HG03460 (cell line): ENCODE data around the gene HMG20B.

Experiments
- ATAC-seq: cut with Tn5 transposase; IDR thresholded peaks from one replicate; pipeline ENCODE4 v1.9.1; 2021; ENCODE audit not compliant: unreplicated experiment

The HMG20B gene

DNA sequence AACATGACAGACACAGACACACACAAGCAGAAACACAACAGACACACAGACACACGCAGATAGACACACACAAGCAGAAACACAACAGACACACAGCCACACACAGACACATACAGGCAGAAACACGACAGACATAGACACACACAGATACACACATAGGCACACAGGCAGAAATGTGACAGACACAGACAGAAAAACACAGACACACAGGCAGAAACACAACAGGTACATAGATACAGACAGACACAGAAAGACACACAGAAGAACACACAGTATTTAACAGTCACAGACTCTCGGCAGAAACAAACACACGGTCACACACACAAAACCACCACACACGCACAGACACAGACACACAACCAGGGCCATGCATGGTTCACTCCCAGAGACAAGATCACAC lies 33.0 kb downstream of the HMG20B start:
- no peak for ATAC-seq

DNA sequence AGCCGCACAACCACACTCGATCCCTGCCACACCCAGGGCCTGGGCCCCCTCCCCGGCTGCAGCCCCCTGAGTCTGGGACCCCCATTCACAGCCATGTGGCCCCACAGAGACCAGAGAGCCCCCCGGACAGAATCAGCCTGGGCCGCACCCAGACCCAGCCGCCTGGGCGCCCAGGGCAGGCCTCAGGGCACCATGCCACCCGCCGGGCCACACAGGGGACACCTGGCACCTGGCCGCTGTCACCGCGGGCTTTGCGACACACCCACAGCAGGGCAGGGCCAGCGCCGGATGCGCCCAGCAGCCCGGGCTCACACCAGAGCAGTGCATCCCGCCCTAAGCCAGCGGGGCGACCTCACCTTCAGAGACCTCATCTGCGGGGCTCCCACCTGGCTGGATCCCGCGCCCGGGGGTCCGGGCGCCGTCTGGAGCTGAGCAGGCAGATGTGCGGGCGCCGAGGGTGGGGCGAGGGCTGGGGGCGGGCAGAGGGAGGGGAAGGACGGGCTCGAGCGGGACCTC lies 33.5 kb downstream of the HMG20B start:
- ATAC-seq, result no peak

- ATAC-seq, result no peak
Measured at GRCh38 chr19:3606690-3607289, 34.0 kb downstream of the HMG20B start, which contains the start of gene TBXA2R. Gene TBXA2R (minus strand): TSS chr19:3606875. CDS start chr19:3600634, 6,241 bp downstream.

- ATAC-seq, result no peak
Measured at GRCh38 chr19:3607303-3608078, 34.7 kb downstream of the HMG20B start.

DNA sequence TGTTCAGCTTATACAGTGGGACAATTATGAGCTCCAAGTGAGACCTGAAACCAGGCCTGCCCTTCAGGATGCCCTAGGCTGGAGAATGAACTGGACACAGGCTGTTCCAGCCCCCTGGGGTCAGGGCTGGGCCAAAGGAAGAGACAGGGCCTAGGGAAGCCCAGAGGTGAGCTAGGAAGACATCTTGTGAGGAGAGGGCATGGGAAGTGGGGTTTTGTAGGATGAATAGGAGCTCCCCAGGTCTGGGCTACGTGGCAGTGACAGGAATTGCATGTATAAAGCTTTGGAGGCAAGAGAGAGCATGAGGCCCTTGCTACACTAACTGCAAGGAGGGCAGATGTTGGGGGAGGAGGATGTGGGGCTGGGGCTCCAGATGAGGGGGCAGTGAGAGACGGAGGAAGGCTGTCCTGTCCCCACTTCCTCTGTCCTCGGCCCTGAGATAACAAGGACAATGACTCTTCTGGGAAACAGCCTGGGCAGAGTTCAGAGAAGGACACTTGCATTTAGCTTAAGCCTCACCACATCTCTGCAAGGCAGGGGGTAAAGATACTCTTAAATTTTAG lies 35.4 kb downstream of the HMG20B start:
- no peak for ATAC-seq

GRCh38 chr19:3608750-3609322 lies 36.1 kb downstream of the HMG20B start:
- no peak for ATAC-seq

GRCh38 chr19:3609779-3610719 lies 37.3 kb downstream of the HMG20B start:
- no peak for ATAC-seq

- no peak for ATAC-seq
Measured at GRCh38 chr19:3610745-3611717, 38.3 kb downstream of the HMG20B start.

GRCh38 chr19:3611841-3612240 lies 39.1 kb downstream of the HMG20B start:
- ATAC-seq, result no peak

- no peak for ATAC-seq
Measured at GRCh38 chr19:3612330-3612729, 39.6 kb downstream of the HMG20B start.

DNA sequence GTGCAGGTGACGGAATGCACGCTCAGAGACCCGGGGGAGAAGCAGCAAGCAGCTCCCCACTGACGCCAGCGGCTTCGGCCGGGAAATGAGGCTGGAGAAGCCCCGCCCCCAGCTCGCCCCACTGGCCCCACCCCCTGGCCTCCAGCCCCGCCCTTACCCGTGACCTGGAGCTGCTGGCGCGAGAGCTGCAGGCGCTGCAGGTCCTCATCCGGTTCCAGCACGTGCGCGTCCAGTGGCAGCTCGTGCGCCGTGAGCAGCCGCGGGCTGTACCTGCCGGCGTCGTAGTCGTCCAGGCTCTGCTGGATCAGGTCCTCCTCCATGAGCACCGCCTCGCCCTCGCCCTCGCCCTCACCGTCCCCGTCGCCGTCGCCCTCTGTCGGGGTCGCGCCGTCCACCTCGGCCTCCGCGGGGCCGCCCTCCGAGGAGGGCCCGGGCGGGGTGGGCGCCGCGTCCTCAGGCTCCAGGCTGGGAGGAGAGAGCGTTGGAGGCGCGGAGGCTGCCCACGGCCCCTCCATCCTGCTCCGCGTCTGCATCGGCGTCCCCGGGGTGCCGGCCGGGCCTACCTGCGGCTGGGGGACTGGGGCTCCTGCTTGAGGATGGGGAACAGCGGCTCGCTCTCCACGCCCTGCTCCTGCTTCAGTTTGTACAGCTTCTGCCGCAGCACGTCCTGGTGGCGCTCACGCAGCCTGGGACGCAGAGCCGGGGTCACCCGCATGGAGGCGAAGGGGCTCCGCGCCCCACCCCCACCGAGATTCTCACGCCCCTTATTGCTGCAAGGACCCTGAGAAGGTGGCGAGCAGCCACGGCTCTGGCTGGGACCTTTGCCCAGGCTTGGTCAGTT lies 40.4 kb downstream of the HMG20B start:
- no peak for ATAC-seq

GRCh38 chr19:3613818-3614661 lies 41.3 kb downstream of the HMG20B start:
- ATAC-seq, result no peak

GRCh38 chr19:3614858-3615505 lies 42.2 kb downstream of the HMG20B start:
- no peak for ATAC-seq

DNA sequence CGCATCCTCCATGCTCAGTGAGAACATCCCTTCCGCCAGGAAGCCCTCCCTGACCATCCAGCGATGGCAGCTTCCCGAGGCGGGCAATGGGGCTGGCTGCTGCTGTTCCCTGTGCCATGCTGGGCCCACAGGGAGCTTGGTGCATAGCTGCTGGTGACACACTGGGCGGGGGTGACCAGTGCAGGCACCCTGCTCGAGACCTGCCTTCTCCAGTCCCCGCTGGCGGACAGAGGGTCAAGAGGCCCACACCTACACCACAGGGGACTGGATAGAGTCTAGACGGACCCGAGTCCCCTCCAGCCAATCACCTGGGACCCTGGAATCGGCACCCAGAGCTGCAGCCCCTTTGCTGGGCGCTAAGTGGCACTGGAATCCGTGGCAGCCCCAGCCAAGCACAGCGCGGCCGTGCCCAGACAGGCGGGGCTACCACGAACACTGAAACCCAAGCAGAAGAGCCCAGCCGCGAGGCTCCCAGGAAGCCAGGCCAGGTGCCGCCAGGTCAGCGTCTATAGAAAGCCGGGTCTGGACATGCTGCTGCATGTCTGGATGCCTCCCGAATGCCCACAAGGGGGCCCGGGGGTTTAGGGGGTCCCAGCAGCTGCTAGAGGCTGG lies 42.9 kb downstream of the HMG20B start:
- no peak for ATAC-seq

DNA sequence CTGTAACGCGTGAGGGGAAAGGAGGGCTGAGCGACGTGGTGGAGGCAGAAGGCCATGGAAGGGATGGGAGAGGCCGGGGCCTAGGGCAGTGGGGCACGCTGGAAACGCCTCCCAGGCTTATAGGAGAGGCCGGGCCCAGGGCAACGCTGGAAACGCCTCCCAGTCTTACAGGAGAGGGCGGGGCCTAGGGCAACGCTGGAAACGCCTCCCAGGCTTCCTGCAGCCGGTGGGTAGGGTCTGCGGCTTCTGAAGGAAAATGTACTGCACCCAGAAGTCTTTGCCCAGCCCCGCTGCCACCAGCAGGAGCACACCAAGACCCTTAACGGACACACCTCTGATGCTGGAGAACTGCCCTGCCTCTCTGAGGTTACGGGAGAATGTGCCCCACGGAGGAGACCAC lies 44.7 kb downstream of the HMG20B start:
- no peak for ATAC-seq

DNA sequence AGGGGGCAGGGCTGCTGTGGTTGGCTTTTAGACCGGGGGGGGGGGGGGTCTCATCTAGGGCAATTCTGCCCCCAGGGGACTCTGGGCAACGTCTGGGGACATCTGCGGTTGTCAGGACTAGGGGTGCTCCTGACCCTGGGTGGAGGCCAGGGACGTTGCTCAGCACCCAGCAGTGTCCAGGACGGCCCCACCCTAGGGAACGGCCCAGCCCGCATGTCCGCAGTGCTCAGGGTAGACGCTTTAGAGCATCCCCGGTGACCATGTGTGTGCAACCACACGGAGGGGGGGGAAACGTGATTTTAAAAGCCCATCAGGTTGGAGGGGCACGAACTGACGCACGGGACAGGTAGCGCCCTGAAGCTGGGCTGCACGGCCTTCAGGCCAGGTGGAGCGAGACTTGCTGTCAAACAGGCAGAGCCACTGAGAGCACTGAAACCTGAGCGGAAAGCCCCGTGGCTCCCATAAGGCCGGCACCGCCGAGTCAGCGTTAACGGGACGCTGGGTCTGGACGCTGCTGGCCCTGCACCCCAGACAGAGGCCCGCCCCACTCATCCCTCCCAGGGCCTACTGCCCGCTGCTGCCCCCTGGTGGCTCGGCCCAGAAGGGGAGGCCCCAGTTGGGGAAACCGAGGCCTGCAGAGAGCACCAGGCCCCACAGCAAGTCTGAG lies 45.5 kb downstream of the HMG20B start:
- ATAC-seq, result no peak
